GM18873 (cell line): ENCODE measurements around the gene GNAO1.

Source experiments
- ATAC-seq: cut with Tn5 transposase; IDR thresholded peaks from one replicate; pipeline ENCODE4 v1.9.1; 2021; ENCODE audit warnings: mild to moderate bottlenecking, moderate library complexity, moderate number of reproducible peaks; ENCODE audit not compliant: unreplicated experiment, low FRiP score

GNAO1 gene

DNA sequence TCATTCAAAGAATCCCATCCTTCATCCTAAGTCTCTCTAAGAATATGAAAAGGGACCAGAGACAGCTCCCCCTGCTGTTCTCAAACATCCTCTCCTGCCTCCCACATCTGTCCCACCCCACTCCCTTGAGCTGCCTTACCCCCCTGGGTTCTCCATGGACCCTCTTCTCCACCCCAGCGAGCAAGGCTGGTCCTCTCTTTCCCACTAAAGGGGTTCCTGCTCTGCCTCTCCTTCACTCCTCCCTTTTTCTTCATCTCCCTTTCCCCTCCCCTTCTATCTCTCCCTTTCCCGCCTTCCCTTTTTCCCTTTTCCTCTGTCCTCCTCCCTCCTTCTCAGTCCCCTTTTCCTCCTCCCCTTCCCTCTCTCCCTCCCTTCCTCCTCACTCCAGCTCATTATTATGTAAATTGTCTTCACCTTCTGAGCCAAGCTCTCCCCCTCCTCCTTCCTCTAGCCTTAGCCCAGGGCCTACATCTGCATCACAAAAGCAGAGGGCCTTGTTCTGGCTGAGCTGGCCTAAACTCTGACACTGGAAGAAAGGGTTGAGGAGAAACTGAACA is 90.0 kb downstream of the GNAO1 start:
- no peak for ATAC-seq

DNA sequence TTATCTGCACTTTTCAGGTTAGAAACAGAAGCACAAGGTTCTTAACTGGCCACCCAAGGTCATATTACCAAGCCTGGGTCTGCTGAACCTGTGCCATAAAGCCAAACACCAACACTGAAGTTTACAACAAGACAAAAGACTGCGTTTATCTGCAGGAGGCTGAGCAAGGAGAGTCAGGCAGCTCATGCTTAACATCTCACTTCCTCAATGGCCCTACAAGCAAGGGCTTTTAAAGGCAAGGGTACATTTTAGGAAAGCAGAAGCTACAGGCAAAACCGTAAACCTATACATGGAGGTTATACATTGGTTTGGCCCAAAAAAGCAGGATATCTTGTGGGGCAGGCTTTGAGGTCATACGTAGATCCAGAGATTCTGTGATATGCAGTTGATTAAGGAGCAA is 91.2 kb downstream of the GNAO1 start:
- ATAC-seq, result no peak

GRCh38 chr16:56284521-56284920 is 93.2 kb downstream of the GNAO1 start:
- ATAC-seq, result no peak

DNA sequence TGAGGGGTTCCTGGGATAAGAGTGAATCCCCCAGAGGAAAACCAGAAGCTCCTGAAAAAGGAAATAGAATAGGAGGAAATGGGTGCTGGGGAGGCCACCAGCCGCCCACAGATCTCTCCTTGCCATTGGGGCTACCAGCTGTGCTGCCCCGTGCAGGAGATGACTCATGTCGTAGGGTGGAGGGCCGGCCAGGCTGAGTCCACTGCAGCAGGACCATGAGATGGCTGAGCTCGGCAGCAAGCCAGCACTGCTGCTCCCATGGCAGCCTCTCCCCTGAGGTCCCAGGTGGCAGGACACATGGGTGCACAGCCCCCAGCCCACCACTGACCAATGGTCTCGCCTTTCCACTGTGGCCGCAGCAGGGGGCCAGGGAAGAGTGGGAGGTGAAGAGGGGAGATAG is 95.5 kb downstream of the GNAO1 start:
- ATAC-seq, result no peak

DNA sequence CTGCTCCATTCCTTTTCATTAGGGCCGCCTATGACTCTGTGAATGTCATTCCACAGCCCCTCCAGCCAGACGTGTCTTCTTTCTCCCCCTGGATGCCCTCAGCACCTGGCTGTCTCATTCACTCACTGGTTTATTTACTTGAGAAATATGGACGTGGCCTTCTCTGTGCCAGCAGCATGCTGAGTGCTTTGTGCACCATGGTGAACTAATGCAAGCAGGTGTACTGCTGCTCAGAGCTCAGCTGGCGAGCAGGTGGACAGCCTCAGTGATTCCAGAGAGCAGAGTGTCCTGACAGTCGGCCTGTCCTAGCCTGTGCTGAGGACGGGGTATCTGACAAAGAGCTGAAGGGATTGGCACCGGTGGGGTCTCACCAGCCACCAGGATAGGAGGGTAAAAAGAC is 96.7 kb downstream of the GNAO1 start:
- ATAC-seq, result no peak

- ATAC-seq, result no peak
Observed at GRCh38 chr16:56289416-56289815, 98.1 kb downstream of the GNAO1 start.

- no peak for ATAC-seq
Observed at GRCh38 chr16:56289862-56290261, 98.6 kb downstream of the GNAO1 start.

DNA sequence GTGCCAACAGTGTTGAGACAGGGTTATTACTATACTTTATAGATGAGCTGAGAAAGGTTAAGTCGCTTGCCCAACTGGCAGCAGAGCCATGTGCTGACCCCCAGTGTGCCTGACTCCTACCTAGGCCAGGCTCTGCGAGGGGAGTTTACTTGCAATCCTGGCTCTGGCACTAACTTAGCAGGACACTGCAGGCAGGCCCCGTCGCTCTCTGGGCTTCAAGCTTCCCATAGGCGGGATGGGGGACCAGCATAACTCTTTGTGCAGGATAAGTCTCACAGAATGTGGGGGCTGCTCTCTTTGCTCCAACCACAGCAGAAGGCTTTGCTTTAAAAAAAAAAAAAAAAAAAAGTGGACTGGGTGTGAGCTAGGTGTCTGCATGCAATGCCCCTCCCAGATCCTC is 102.7 kb downstream of the GNAO1 start:
- no peak for ATAC-seq

DNA sequence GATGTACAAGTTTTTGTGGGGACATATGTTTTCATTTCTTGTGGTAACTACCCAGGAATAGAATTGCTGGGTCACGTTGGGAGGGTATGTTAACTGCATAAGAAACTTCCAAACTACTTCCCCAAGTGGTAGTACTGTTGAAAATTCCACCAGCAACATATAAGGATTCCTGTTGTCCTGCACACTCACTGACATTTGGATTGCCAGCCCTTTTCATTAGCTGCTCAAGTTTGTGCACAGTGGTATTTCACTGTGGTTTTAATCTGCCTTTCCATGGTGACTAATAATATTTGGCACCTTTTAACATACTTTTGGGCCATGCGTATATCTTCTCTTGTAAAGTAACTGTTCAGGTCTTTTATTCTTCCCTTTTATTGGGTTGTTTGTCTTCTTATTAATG is 103.3 kb downstream of the GNAO1 start:
- no peak for ATAC-seq

DNA sequence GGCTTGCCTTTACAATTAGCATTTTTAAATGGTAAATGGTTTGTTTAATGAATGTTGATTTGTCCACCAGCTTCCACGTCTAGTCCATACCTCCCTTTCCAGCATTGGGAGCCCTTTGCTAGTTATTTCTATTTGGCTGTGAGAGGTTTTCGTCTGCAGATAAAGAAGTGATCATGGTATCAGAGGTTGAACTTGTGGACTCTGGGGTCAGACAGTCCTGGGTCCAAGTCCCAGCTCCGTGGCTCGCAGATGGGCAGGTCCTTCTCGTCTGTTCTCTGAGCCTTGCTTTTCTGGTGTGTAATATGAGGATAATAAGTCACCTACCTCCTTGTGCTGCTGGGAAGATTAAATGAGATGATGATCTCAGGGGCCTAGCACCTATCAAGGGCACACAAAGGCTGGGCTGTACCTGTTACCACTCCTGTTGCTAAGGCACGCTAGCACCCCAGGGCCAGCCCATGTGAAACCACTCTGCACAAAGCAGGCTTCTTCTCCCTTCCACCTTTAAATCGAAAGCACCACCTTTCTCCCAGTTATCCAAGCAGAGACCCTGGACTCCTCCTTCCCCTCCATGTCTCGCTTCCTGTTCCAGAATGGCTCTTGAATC is 103.9 kb downstream of the GNAO1 start:
- ATAC-seq, result no peak

DNA sequence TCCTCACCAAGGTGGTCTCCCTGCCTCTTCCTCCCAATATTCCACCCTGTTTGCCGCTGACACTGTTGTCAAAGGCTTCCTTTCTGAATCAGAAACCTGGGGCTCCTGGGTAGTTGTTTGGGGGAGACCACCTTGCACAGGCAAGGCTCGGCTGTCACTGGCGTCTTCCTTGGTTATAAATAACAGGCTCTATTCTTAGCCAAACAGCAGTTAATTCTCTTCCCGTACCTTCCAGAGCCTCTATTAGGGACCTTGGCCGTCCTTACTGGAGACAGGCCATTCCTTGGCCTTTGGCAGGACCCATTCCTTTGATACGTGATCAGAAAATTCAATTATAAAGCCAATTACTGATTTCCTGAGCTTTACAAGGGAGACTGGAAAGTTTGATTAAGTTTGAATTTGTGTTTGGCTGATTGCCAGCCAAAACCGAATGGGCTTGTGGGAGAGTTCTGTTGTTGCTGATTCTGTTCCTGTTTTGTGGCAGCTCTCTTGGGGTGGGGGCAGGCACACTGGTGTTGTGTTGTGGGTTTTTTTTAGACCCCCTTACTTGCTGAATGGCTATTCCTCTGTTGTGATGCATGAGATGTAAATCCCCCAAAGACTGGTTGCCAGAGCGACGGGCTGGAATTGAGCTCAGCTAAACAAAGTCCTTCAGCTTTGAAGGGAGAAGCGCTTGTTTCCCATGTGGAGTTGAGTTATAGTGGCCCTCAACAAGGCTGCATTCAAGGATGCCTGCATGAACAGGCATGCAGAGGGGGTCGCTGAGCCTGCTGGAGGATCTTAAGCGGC is 104.6 kb downstream of the GNAO1 start:
- no peak for ATAC-seq

- no peak for ATAC-seq
Observed at GRCh38 chr16:56297684-56298083, 106.4 kb downstream of the GNAO1 start.

DNA sequence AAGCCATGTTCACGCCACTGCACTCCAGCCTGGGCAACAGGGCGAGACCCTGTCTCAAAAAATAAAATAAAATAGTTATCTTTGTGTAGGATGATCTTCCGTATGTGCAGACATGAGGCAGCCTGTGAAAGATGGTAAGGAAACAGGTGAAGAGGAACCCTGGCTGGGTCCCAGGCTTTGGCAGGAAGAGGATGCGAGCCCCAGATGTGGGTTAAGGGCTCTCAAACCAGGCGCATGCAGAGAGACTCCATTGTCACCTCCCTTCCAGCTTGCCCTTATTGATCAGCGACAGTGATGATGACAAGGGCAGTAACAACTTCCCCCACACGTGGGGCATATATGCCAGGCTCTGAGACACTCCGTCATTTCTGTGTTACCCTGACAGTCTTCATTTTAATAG is 106.8 kb downstream of the GNAO1 start:
- ATAC-seq, result no peak

GRCh38 chr16:56298948-56299596 is 107.8 kb downstream of the GNAO1 start:
- no peak for ATAC-seq

GRCh38 chr16:56300242-56300623 is 108.9 kb downstream of the GNAO1 start:
- ATAC-seq, result no peak

DNA sequence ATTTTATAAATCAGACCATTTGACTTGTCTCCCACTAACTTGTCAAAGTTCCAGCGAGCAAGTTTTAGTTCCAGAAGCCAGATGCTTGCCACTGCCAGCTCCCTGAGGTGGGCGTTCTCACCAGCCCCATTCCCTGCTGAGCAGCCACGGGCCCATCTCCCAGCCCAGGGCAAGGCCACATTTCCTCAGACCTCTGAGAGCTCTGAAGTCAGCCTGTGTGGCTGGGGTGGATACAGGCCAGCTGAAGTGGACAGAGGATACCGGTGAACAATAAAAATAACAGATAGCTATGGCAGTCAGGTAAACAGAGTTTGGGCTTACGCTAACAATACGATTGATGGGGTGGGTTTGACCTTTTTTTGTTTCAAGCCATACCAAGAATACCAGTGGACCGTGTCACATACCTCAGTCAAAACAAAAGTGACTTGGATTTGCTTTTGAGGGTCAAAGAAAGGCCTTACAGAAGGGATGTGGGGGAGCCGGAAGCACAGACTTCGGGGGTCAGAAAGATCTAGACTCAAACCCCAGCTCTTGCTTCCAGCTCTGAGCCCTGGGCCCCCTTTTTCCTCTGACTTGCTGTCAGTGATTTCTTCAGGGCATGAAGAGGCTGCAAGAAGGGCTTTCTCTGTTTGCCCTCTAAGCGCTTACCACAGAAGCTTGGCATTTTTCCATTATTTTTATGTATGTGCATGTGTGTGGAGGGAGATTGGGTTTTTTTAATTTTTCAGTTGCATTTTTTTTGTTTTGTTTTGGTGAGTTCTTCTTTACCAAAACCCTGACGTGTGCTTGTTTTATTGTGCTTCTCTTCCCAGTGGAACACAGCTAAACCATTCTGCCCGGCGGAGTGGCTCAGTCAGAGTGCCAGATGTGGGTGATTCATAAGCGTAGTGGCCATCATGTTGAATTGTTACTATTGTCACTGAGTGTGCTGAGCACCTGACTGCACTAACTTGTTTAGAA is 109.9 kb downstream of the GNAO1 start:
- no peak for ATAC-seq

GRCh38 chr16:56302506-56302905 is 111.2 kb downstream of the GNAO1 start:
- no peak for ATAC-seq

GRCh38 chr16:56303066-56303715 is 111.9 kb downstream of the GNAO1 start:
- no peak for ATAC-seq

GRCh38 chr16:56303880-56304279 is 112.6 kb downstream of the GNAO1 start:
- no peak for ATAC-seq
